ENCODE results near the gene ASPHD2.
A peak's percentile ranks its signal among the peaks of the same experiment; 100 is the strongest.
"Not testable (repeated sequence)": the region's sequence is repeated elsewhere in the genome, so short reads cannot be mapped to it uniquely, and the experiment has no call there.

Gene ASPHD2

GRCh38 chr22:26417406-26417805 is 11.7 kb upstream of the ASPHD2 start:
- no peak for DNase-seq

DNA sequence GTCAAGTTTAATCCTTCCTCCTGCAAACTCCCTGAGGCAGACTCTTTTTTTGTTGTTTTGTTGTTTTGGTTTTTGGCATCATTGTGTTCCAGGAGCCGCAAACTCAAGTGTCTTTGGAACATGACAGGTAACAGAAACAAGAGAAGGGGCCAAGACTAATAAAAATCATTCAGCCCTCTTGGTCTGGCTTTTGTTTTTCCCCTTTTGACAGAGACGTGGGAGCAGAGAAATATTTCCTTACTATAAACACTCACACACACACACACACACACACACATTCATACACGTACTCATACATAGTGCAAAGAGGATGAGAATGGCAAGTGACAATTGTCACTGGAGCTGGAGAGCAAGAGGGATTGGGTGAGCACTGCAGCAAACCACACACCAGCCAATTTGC is 10.4 kb upstream of the ASPHD2 start:
- no peak for DNase-seq

DNA sequence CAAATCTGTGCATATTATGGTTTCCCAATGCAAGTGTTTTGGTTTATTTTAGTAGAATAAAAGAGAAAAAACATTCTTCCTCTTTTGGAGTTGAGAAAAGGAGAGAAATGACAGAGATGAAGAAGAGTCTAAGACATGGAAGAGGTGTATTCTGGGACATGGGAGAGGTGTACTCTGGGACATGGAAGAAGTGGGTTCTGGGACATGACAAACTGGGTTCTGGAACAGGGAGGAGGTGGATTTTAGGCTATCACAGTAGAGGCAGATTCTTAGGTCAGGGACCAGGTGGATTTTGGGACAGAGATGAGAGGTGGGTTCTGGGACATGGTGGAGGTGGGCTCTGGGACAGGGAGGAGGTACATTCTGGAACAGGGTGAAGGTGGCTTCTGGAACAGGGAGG is 2.1 kb upstream of the ASPHD2 start:
- DNase-seq, result no peak

- DNase-seq, result no peak
Observed at GRCh38 chr22:26429458-26430286, 612 bp downstream of the ASPHD2 start.

- DNase-seq, result no peak
Observed at GRCh38 chr22:26430600-26430999, 1.5 kb downstream of the ASPHD2 start.

DNA sequence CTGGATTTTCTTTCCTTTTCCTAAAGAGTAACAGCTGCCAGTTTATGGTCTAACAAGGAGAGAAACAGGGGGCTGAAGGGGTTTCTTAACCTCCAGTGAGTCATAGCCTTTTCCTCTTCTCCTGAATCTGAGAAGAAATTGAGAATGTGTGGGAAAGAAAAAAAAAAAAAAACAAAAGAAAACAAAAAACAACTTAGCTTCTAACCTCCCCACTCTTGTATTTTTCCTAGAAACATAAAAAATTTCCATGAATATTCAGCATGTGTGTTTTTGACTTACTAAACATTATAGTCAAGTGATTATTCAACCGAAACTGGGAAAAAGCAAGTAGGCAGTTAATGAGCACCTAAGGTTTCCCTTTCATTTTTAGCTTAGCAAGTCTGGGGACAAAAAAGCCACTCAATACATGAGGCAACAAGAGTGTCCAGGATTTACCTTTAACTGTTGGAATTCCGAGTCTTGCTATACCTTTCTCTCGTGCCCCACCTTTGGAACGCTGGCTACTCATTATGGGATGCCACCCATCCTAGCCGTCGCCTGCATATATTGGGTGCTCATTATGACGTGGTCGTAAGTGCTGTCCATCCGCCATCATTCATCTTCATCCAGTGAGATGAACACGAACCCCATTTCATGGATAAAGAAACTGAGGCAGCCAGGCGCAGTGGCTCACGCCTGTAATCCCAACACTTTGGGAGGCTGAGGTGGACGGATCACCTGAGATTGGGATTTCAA is 2.4 kb downstream of the ASPHD2 start:
- peak; percentile 73 for DNase-seq

GRCh38 chr22:26432619-26433311 is 3.7 kb downstream of the ASPHD2 start:
- DNase-seq, result peak; percentile 89

DNA sequence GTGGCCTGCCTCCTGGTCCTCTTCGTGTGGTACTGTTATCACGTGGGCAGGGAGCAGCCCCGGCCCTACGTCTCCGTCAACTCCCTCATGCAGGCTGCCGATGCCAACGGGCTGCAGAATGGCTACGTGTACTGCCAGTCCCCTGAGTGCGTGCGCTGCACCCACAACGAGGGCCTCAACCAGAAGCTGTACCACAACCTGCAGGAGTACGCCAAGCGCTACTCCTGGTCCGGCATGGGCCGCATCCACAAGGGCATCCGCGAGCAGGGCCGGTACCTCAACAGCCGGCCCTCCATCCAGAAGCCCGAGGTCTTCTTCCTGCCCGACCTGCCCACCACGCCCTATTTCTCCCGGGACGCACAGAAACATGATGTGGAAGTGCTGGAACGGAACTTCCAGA is 4.7 kb downstream of the ASPHD2 start:
- no peak for DNase-seq

DNA sequence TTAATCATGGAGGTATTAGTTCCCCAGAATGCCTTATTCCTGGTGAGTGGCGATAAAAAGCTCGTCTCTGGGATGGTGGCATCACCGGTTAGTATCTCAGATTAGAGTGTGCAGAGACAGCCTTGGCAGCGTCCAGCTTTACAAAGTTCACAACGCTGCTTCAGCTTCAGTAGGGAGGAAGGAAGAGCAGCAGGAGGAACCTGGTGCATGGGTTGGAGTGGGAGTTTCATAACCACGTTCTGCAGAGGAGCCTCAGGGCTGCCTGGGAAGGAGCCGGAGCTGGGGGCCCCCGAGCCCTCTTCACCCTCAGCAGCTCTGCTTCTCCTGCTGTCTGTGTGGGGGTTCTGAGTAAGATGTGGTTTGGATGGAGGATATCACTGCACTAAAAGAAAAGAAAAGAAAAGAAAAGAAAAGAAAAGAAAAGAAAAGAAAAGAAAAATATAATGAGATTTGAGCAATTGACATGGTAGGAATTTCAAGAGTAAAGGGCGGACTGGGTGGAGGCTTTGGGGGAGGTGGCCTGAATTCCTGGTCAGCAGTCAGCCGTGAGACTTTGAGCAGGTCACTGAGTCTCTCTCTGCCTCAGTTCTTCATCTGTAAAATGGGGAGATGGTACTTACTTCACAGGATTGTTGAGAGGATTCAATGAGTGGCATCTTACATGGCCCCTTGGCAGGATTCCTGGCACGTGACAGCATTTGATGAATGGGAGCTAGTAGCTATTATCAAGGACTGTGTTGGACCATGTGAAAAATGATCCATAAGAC is 6.5 kb downstream of the ASPHD2 start:
- DNase-seq, result peak; percentile 36

- no peak for DNase-seq
Observed at GRCh38 chr22:26436903-26437515, 7.9 kb downstream of the ASPHD2 start.

GRCh38 chr22:26437694-26438392 is 8.8 kb downstream of the ASPHD2 start:
- DNase-seq, result no peak

GRCh38 chr22:26438776-26439175 is 9.7 kb downstream of the ASPHD2 start:
- DNase-seq, result not testable (repeated sequence)

DNA sequence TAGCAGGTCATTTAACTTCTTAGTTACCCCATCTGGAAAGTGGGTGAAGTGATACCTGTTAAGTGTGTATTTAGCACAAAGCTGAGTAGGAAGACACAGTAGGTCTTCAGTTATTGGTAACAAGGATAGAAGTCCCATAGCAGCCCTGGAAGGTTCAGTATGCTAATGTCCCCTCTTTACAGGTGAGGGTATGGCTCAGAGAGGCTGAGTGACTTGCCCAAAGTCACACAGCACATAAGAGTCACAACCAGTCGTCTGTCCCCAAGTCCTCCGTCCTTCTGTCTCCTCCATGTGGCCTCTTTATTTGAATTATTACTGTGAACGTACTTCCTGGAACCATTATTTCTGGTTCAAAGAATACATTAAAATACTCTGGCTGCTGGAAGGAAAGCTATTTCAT is 10.5 kb downstream of the ASPHD2 start:
- no peak for DNase-seq

- DNase-seq, result no peak
Observed at GRCh38 chr22:26442086-26442756, 13.2 kb downstream of the ASPHD2 start.

- no peak for DNase-seq
Observed at GRCh38 chr22:26443901-26444690, 15.0 kb downstream of the ASPHD2 start.

GRCh38 chr22:26444777-26445176 is 15.7 kb downstream of the ASPHD2 start:
- DNase-seq, result no peak

GRCh38 chr22:26445577-26446275 is 16.7 kb downstream of the ASPHD2 start:
- no peak for DNase-seq

DNA sequence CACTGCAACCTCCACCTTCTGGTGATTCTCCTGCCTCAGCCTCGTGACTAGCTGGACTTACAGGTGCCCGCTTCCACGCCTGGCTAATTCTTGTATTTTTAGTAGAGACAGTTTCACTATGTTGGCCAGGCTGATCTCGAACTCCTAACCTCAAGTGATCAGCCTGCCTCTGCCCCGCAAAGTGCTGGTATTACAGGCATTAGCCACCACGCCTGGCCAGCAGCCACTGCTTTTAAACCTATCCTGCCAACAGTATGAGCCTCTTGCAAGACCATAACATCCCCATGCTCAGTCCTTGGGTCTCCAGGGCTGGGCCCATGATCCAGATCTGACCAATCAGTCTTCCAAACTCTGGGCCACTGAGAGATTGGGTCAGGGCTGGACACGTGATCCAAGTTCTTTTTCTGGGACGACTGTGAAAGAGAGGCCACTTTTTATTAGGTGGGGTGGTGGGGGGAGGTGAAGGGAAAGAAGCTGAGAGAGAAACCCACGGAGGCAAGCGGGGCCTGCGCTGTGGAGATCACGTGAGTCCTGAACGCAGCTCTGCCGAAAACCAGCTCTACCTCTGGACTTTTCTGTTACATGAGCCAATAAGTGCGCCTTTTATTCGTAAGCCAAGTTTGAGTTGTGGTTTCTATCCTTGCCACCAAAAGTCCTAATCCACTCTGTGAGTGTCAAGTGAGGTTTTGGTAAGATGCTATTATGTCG is 17.9 kb downstream of the ASPHD2 start:
- DNase-seq, result no peak
